Measurements from ENCODE around the gene RNU6-1. TPM values are rescaled to one million over a fixed set of nuclear protein-coding genes. Genes with fewer than 3 reads are reported as not detected.

RNU6-1 gene
- total RNA-seq, 4 donors from 2014 or later: not detected

GRCh38 chr15:67884009-67884408 is 44.2 kb upstream of the RNU6-1 start:
- no peaks in the 10 kb centered on the region for H3K9me3 ChIP-seq
- H3K4me1 ChIP-seq: peaks cover 0 to 44% (median 2%) of the 10 kb centered on the region in 3 donors
- H3K27ac ChIP-seq: peak overlapping the region; percentile 60 to 90 (median 88)
- 71 to 90% methylated on average over 4 to 6 of the region's 6 CpGs for WGBS, 2 donors (ENCODE audit: low coverage in 1 of 2)
- no peaks in the 10 kb centered on the region for H3K36me3 ChIP-seq
- peak overlapping the region in 1 of 2 donors; percentile 61 for H3K4me3 ChIP-seq
- no peak for ATAC-seq
- no peaks in the 10 kb centered on the region for H3K27me3 ChIP-seq
- TF ChIP-seq POLR2AphosphoS5 (IDR thresholded peaks at IDR 0.05) (no peak), CTCF (IDR thresholded peaks at IDR 0.05) (no peak), EP300 (IDR thresholded peaks at IDR 0.05) (no peak)

- TF ChIP-seq POLR2A (IDR thresholded peaks at IDR 0.05) (no peak), EP300 (IDR thresholded peaks at IDR 0.05) (no peak), CTCF (IDR thresholded peaks at IDR 0.05) (no peak), POLR2AphosphoS5 (IDR thresholded peaks at IDR 0.05) (no peak)
- no peaks in the 10 kb centered on the region for H3K27me3 ChIP-seq
- WGBS, 2 donors (ENCODE audit: low coverage in 1 of 2): 59 to 84% methylated on average over 4 to 5 of the region's 10 CpGs
- no peaks in the 10 kb centered on the region for H3K36me3 ChIP-seq
- H3K4me3 ChIP-seq: no peak overlapping the region
- peaks cover 0 to 44% (median 2%) of the 10 kb centered on the region in 3 donors for H3K4me1 ChIP-seq
- peak overlapping the region in 3 of 4 donors; percentile 58 to 89 (median 87) for H3K27ac ChIP-seq
- no peak for ATAC-seq
- H3K9me3 ChIP-seq: no peaks in the 10 kb centered on the region
Observed at GRCh38 chr15:67883234-67883773, 43.5 kb upstream of the RNU6-1 start.

GRCh38 chr15:67882487-67883233 is 42.8 kb upstream of the RNU6-1 start:
- no peak overlapping the region for H3K4me3 ChIP-seq
- no peaks in the 10 kb centered on the region for H3K27me3 ChIP-seq
- no peaks in the 10 kb centered on the region for H3K9me3 ChIP-seq
- H3K27ac ChIP-seq: peak overlapping the region; percentile 27 to 89 (median 72)
- H3K36me3 ChIP-seq: no peaks in the 10 kb centered on the region
- 68 to 71% methylated on average over 6 to 8 of the region's 8 CpGs for WGBS, 2 donors (ENCODE audit: low coverage in 1 of 2)
- peaks cover 0 to 44% (median 2%) of the 10 kb centered on the region in 3 donors for H3K4me1 ChIP-seq
- no peak for ATAC-seq
- no peak for TF ChIP-seq CTCF (IDR thresholded peaks at IDR 0.05)
- no peak for TF ChIP-seq POLR2AphosphoS5 (IDR thresholded peaks at IDR 0.05)
- TF ChIP-seq POLR2A (IDR thresholded peaks at IDR 0.05): no peak
- TF ChIP-seq EP300 (IDR thresholded peaks at IDR 0.05): no peak

- 69 to 87% methylated on average over 3 of the region's 3 CpGs for WGBS, 2 donors (ENCODE audit: low coverage in 1 of 2)
- Histone ChIP-seq H3K27me3 (no peaks in the 10 kb centered on the region), H3K4me1 (peaks cover 0 to 43% (median 2%) of the 10 kb centered on the region in 3 donors), H3K27ac (peak overlapping the region in 1 of 4 donors; percentile 20), H3K4me3 (no peak overlapping the region), H3K9me3 (no peaks in the 10 kb centered on the region), H3K36me3 (no peaks in the 10 kb centered on the region)
- no peak for TF ChIP-seq POLR2A (IDR thresholded peaks at IDR 0.05)
- TF ChIP-seq POLR2AphosphoS5 (IDR thresholded peaks at IDR 0.05): no peak
- no peak for TF ChIP-seq EP300 (IDR thresholded peaks at IDR 0.05)
- no peak for TF ChIP-seq CTCF (IDR thresholded peaks at IDR 0.05)
- no peak for ATAC-seq
Observed at GRCh38 chr15:67880651-67881182, 40.9 kb upstream of the RNU6-1 start.

Data from gastroesophageal sphincter (tissue), 4 donors.